Tibial nerve (tissue), 3 donors: ENCODE measurements around the gene SVOPL.

Source experiments
- EP300 ChIP-seq, 2 donors: sonication (generic); formaldehyde crosslinking; IDR thresholded peaks; one replicate each; pipeline ENCODE4 v1.6.1; 2017; ENCODE audit warnings: antibody characterized with exemption in 2 of 2, mild to moderate bottlenecking in 1 of 2
- POLR2A ChIP-seq, 2 donors: fragments of 450-650 bp; IDR thresholded peaks; one replicate each; pipeline ENCODE4 v1.6.1; 2017; ENCODE audit warnings: antibody characterized with exemption in 2 of 2, mild to moderate bottlenecking in 2 of 2, moderate library complexity in 2 of 2

DNA sequence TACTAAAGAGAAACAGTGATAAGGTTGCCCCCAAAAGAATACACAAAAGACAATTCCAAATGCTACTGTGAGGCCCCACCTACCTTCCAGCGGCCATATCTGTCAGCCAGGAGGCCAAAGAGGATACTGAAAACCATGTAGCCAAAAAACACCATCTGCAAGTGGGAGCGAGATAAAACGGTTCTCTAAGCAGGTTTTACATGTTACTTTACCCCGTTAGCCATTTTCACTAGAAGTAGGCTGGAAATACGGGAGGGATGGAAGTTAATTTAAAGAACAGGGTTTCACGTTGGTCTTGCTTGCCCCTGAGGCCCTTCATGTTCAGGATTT, 38.2 kb downstream of the SVOPL start:
- TF ChIP-seq EP300 (IDR thresholded peaks at IDR 0.05) (no peak), POLR2A (IDR thresholded peaks at IDR 0.05) (no peak)
